OCI-M2 (cell line): ENCODE results near the gene HMX3.

Source experiments
- DNase-seq: peaks from one replicate; lab custom pipeline; 2025; ENCODE audit not compliant: unreplicated experiment; lab: John Stamatoyannopoulos, UW

Gene HMX3

GRCh38 chr10:123147635-123148413 lies 12.1 kb downstream of the HMX3 start, which contains the start of gene HMX2:
Gene HMX2 (plus strand): TSS chr10:123148136. CDS start chr10:123148379, 243 bp downstream.
- DNase-seq, result no peak

DNA sequence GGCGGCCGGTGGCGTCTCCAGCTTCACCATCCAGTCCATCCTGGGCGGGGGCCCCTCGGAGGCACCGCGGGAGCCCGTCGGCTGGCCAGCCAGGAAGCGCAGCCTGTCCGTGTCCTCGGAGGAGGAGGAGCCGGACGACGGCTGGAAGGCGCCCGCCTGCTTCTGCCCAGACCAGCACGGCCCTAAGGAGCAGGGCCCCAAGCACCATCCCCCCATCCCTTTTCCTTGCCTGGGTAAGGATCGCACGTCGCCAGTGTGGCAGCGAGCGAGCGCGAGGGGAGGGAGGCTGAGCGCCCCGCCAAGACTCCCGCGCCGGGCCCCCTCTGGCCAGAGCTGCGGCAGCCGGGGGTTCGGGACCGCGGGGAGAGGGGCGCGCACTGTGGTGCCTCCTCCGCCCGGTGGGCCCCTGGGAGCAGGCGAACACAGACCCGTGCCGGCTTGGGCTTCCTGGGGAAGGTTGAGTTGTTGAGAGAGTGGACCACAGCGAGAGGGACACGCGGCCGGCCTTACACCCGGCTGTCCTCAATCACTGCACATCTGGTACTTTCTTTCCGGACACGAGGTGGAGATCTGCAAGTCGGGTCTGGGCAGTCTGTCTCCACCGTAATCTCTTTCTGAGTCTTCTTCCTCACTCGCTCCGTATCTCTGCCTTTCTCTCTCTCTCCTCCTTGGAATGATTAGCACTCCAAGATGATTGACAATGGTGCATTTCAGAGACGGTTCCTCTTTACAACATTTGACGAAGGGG lies 12.8 kb downstream of the HMX3 start:
- DNase-seq, result no peak

DNA sequence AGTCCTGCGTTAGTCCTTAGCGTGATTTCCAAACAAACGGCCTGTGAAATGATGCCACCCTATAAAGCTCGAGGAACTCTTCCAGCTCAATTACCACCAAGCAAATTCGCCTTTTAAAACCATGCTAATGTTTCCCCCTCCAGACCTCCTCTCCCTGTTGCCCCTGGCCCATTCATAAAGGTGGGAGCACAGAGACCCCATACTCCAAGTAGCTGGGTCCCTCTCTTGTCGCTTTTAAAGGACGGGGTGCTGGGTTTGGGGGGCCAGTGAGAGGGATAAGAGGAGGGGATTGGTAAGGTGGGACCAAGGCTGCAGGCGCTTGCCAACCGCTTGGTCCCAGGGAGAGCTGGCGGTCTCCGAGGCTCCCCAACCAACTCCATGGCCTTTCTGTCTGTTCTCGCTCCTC lies 13.4 kb downstream of the HMX3 start:
- no peak for DNase-seq

GRCh38 chr10:123149568-123150270 lies 13.9 kb downstream of the HMX3 start:
- DNase-seq, result no peak

- DNase-seq, result no peak
Measured at GRCh38 chr10:123150271-123150985, 14.7 kb downstream of the HMX3 start.

GRCh38 chr10:123150986-123151736 lies 15.4 kb downstream of the HMX3 start:
- DNase-seq, result no peak

DNA sequence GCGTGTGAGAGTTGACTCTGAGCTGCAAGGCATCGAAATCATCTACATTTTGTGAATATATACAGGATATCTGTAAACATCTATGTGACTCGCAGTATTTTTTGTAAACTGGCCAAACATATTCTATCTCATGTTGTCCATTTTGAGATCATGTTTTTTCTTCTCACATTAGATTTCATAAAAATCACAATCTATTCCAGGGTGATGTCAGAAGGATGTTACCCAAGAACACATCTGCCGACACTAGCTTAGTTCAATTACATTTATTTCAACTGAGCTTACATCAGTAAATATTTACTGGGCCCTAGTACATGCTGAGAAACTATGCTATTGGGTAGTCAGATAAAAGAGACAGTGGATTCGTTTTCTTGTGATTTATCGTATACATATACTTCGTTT lies 16.0 kb downstream of the HMX3 start:
- DNase-seq, result no peak

GRCh38 chr10:123153486-123154091 lies 17.8 kb downstream of the HMX3 start:
- DNase-seq, result no peak

DNA sequence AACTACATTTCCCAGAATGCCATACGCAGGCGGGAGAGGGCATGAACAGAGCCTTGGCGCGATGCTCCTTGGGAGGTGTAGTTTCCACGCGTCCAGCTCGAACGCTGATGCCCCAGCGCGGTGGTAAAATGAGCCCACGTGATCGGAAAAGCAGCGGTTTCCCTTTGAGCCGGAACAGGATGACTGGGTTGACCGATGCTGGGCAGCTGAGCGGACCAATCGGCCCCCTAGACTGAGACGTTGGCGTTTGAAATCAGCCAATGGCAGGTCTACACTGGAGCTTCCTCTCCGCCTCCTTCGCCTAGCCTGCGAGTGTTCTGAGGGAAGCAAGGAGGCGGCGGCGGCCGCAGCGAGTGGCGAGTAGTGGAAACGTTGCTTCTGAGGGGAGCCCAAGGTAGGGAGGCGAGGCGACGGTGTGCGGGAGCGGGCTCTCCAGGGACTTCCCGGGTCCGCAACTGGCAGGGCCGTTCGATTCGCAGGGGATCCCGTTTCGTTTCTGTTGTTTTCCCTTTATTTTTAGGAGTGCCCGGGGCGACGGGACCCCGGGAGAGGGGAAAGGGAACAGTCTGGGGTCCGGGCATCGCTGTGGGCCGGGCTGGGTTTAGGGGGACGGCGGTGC lies 18.4 kb downstream of the HMX3 start, which contains the start of gene BUB3:
TSS of gene BUB3 (plus strand) at position 311 of the 619 bp plus-strand sequence. CDS start 516 bp downstream, outside the sequence.
- DNase-seq, result peak; percentile 68

DNA sequence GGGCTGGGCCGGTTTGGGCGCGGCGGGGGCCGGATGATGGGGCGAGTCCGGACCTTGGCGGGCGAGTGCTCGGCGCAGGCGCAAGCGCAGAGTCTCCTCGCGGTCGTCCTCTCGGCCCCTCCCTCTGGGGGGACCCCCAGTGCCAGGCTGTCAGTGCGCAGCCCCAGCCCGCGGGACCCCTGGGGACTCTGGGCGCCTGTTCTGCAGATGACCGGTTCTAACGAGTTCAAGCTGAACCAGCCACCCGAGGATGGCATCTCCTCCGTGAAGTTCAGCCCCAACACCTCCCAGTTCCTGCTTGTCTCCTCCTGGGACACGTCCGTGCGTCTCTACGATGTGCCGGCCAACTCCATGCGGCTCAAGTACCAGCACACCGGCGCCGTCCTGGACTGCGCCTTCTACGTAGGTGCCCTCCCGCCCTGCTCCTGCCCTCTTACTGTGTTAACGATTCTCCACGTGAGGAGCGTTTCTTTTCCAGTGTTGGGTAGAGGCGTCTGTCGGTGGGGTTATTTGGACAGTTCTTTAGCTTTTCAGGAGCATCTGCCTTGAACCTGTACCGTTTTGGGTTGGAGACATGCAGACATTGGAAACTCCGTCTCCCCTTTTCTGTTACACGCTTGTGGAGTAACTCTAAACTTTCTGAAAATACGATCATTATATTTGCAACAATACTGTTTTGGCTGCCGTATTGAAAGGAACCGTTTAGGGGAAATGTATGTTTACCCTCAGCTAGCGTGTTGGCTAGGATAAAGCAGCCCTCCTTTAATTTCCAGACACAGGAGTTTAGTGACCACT lies 19.1 kb downstream of the HMX3 start:
- no peak for DNase-seq

DNA sequence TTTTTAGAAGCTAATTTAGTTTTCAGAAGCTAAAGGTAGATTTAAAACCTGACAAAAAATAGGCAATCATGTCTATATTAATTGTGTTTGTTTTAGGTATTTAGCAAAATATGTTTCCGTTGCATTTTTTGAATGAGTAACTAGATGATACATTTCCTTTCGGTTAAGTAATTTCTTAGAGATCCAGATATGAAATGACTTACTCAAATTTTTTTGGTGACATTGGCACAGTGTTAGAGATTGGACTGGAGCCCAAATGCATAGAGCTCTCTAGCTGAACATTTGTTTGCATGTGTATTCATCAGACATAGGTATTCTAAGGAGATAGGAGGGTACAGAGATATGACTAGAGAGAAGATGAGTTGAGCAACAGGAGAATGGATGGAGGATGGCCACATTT lies 20.3 kb downstream of the HMX3 start:
- no peak for DNase-seq

GRCh38 chr10:123157210-123157609 lies 21.4 kb downstream of the HMX3 start:
- DNase-seq, result no peak

DNA sequence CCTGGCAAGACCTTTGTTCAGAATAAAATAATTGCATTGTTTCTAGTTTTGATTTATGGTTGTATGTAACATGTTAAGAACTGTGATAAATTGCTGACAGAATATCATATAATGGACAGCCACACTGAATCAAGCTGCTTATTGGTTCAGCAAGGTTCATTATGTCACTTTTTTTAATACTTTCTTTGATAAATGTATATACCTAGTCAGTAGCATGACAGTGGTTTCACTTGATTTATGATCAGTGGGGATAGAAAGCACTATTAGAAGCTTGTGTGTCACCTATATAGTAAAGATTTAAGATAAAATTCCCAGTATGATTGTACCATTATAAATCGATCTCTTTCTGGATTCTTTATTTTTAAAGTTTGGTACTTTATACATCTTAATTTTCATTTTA lies 22.9 kb downstream of the HMX3 start:
- no peak for DNase-seq

DNA sequence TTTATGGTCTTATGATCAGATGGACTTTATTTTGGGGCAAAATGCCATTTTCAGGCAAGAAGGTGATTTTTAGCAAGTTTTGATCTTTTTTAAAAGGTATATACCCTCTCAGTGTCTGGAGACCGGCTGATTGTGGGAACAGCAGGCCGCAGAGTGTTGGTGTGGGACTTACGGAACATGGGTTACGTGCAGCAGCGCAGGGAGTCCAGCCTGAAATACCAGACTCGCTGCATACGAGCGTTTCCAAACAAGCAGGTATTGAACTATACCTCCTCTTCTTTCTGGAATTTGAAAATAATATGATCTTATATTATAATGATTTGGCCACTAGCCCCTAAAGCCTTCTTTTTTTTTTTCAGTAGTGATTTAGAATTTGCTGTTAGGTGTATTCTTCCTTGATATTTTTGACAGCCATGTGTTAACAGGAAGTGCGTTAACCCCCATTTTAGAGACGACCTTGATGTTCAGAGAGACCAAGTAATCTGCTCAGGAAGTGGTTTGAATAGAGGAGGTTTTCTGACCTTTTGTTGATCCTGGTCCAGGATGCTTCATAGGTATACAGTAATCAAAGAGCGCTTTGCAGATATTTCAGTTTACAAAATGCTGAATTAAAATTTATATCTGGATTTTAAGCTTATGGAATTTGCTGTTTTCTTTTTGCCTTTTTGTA lies 24.7 kb downstream of the HMX3 start:
- no peak for DNase-seq

- DNase-seq, result no peak
Measured at GRCh38 chr10:123164319-123164718, 28.5 kb downstream of the HMX3 start.

GRCh38 chr10:123165445-123166072 lies 29.8 kb downstream of the HMX3 start:
- DNase-seq, result no peak

- no peak for DNase-seq
Measured at GRCh38 chr10:123166618-123167017, 30.8 kb downstream of the HMX3 start.

GRCh38 chr10:123170961-123171360 lies 35.2 kb downstream of the HMX3 start:
- no peak for DNase-seq
